MV-4-11 (cell line): ENCODE data around the gene CBX7.
"Not testable (repeated sequence)": the region's sequence is repeated elsewhere in the genome, so short reads cannot be mapped to it uniquely, and the experiment has no call there.

Experiments
- DNase-seq: peaks from one replicate; lab custom pipeline; 2025; lab: John Stamatoyannopoulos, UW

Gene CBX7

GRCh38 chr22:39174498-39175352 is 22.2 kb upstream of the CBX7 start:
- DNase-seq: peak; percentile 31

- DNase-seq: no peak
These were observed 21.5 kb upstream of the CBX7 start for GRCh38 chr22:39173787-39174497.

GRCh38 chr22:39173050-39173706 is 20.7 kb upstream of the CBX7 start:
- DNase-seq: no peak

GRCh38 chr22:39172265-39173049 is 20.0 kb upstream of the CBX7 start:
- not testable (repeated sequence) for DNase-seq

- DNase-seq: no peak
These were observed 19.3 kb upstream of the CBX7 start for GRCh38 chr22:39171623-39172264.

GRCh38 chr22:39170825-39171622 is 18.5 kb upstream of the CBX7 start:
- DNase-seq: peak; percentile 45

- DNase-seq: no peak
These were observed 17.5 kb upstream of the CBX7 start for GRCh38 chr22:39169797-39170466.

GRCh38 chr22:39166547-39166946 is 14.1 kb upstream of the CBX7 start:
- no peak for DNase-seq

- DNase-seq: not testable (repeated sequence)
These were observed 3.6 kb upstream of the CBX7 start for GRCh38 chr22:39156093-39156492.

GRCh38 chr22:39155421-39155820 is 2.9 kb upstream of the CBX7 start:
- no peak for DNase-seq

- DNase-seq: no peak
These were observed 789 bp upstream of the CBX7 start for GRCh38 chr22:39153220-39153717.

- no peak for DNase-seq
These were observed 413 bp downstream of the CBX7 start for GRCh38 chr22:39152024-39152510.

GRCh38 chr22:39151329-39151975 is 1.0 kb downstream of the CBX7 start:
- DNase-seq: no peak

- DNase-seq: no peak
These were observed 1.6 kb downstream of the CBX7 start for GRCh38 chr22:39150848-39151215.

GRCh38 chr22:39149915-39150847 is 2.3 kb downstream of the CBX7 start:
- no peak for DNase-seq

GRCh38 chr22:39148727-39149535 is 3.5 kb downstream of the CBX7 start:
- DNase-seq: peak; percentile 4

- DNase-seq: no peak
These were observed 4.3 kb downstream of the CBX7 start for GRCh38 chr22:39148026-39148726.
